ENCODE results near the gene FOXP1.
A peak's percentile ranks its signal among the peaks of the same experiment; 100 is the strongest.
"Not testable (repeated sequence)": the region's sequence is repeated elsewhere in the genome, so short reads cannot be mapped to it uniquely, and the experiment has no call there.

Gene FOXP1

DNA sequence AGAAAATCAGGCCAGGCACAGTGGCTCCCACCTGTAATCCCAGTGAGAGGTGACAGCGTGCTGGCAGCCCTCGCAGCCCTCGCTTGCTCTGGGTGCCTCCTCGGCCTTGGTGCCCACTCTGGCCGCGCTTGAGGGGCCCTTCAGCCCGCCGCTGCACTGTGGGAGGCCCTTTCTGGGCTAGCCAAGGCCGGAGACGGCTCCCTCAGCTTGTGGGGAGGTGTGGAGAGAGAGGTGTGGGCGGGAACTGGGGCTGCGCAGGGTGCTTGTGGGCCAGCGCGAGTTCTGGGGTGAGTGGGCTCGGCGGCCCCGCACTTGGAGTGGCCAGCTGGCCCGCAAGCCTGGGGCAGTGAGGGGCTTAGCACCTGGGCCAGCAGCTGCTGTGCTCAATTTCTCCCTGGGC, 252.6 kb downstream of the FOXP1 start:
- Histone ChIP-seq H3K4me1 (ENCODE audit: control insufficient read depth, insufficient read depth, low read length) (no peaks in the 10 kb centered on the region), H3K27me3 (replicated peaks; ENCODE audit: control insufficient read depth, insufficient read depth, low read length) (no peaks in the 10 kb centered on the region), H3K36me3 (ENCODE audit: control insufficient read depth, insufficient read depth, low read length, severe bottlenecking) (no peaks in the 10 kb centered on the region), H3K9me3 (ENCODE audit: control insufficient read depth, low read length) (no peaks in the 10 kb centered on the region), H3K4me3 (ENCODE audit: low read length) (no peak overlapping the region), H3K9ac (ENCODE audit: low read length) (no peak overlapping the region)
- DNase-seq (ENCODE audit: low read depth) = no peak

- Histone ChIP-seq H3K4me3 (ENCODE audit: low read length) (no peak overlapping the region), H3K9me3 (ENCODE audit: control insufficient read depth, low read length) (no peaks in the 10 kb centered on the region), H3K9ac (ENCODE audit: low read length) (no peak overlapping the region), H3K36me3 (ENCODE audit: control insufficient read depth, insufficient read depth, low read length, severe bottlenecking) (no peaks in the 10 kb centered on the region), H3K4me1 (ENCODE audit: control insufficient read depth, insufficient read depth, low read length) (no peaks in the 10 kb centered on the region), H3K27me3 (replicated peaks; ENCODE audit: control insufficient read depth, insufficient read depth, low read length) (no peaks in the 10 kb centered on the region)
- DNase-seq (ENCODE audit: low read depth) = no peak
Measured at GRCh38 chr3:71330505-71330904, 253.0 kb downstream of the FOXP1 start.

DNA sequence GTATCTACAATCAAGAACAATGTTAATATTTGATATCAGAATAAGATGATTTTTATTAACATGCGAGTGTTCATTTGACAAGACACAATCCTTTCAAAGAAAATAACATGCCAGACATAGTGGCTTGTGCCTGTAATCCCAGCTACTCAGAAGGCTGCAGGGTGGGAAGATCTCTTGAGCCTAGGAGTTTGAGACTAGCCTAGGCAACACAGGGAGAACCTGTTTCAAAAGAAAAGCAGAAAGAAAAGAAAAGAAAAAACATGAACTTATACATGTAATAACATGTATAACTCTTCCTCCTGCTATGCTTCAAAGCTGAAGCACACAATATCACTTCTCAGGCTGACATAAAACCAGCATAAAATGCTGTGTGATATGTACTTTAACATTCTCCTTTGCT, 253.7 kb downstream of the FOXP1 start:
- no peak overlapping the region for H3K9ac ChIP-seq (ENCODE audit: low read length)

DNA sequence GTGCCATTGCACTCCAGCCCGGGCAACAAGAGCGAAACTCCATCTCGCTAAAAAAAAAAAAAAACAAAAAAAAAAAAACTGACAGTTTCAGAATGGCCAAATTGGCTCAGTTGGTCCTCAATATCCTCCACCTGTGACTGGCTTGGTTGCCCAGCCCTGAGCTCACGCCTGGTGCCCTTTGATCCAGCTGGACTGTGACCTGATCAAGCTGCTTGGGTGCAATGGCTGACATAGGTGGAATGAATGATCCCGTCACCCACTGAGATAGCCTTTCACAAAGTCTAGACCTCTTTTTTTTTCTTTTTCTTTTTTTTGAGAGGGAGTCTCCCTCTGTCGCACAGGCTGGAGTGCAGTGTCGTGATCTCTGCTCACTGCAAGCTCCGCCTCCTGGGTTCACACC, 254.6 kb downstream of the FOXP1 start:
- H3K9ac ChIP-seq (ENCODE audit: low read length) = no peak overlapping the region
- H3K4me1 ChIP-seq (ENCODE audit: control insufficient read depth, insufficient read depth, low read length) = no peaks in the 10 kb centered on the region
- H3K27me3 ChIP-seq (replicated peaks; ENCODE audit: control insufficient read depth, insufficient read depth, low read length) = no peaks in the 10 kb centered on the region
- no peaks in the 10 kb centered on the region for H3K9me3 ChIP-seq (ENCODE audit: control insufficient read depth, low read length)
- no peak for DNase-seq (ENCODE audit: low read depth)
- no peaks in the 10 kb centered on the region for H3K36me3 ChIP-seq (ENCODE audit: control insufficient read depth, insufficient read depth, low read length, severe bottlenecking)
- no peak overlapping the region for H3K4me3 ChIP-seq (ENCODE audit: low read length)

More for the DNA sequence above, 253.7 kb downstream of the FOXP1 start:
- no peak for DNase-seq (ENCODE audit: low read depth)
- Histone ChIP-seq H3K4me3 (ENCODE audit: low read length) (no peak overlapping the region), H3K27me3 (replicated peaks; ENCODE audit: control insufficient read depth, insufficient read depth, low read length) (no peaks in the 10 kb centered on the region), H3K9me3 (ENCODE audit: control insufficient read depth, low read length) (no peaks in the 10 kb centered on the region), H3K4me1 (ENCODE audit: control insufficient read depth, insufficient read depth, low read length) (no peaks in the 10 kb centered on the region), H3K36me3 (ENCODE audit: control insufficient read depth, insufficient read depth, low read length, severe bottlenecking) (no peaks in the 10 kb centered on the region)

- Histone ChIP-seq H3K36me3 (ENCODE audit: control insufficient read depth, insufficient read depth, low read length, severe bottlenecking) (no peaks in the 10 kb centered on the region), H3K27me3 (replicated peaks; ENCODE audit: control insufficient read depth, insufficient read depth, low read length) (no peaks in the 10 kb centered on the region), H3K4me1 (ENCODE audit: control insufficient read depth, insufficient read depth, low read length) (no peaks in the 10 kb centered on the region), H3K9me3 (ENCODE audit: control insufficient read depth, low read length) (no peaks in the 10 kb centered on the region), H3K9ac (ENCODE audit: low read length) (no peak overlapping the region), H3K4me3 (ENCODE audit: low read length) (no peak overlapping the region)
- DNase-seq (ENCODE audit: low read depth) = no peak
Measured at GRCh38 chr3:71327936-71328335, 255.6 kb downstream of the FOXP1 start.

- Histone ChIP-seq H3K27me3 (replicated peaks; ENCODE audit: control insufficient read depth, insufficient read depth, low read length) (no peaks in the 10 kb centered on the region), H3K4me1 (ENCODE audit: control insufficient read depth, insufficient read depth, low read length) (no peaks in the 10 kb centered on the region), H3K9ac (ENCODE audit: low read length) (no peak overlapping the region), H3K36me3 (ENCODE audit: control insufficient read depth, insufficient read depth, low read length, severe bottlenecking) (no peaks in the 10 kb centered on the region), H3K4me3 (ENCODE audit: low read length) (no peak overlapping the region), H3K9me3 (ENCODE audit: control insufficient read depth, low read length) (no peaks in the 10 kb centered on the region)
- no peak for DNase-seq (ENCODE audit: low read depth)
Measured at GRCh38 chr3:71325715-71326114, 257.8 kb downstream of the FOXP1 start.

DNA sequence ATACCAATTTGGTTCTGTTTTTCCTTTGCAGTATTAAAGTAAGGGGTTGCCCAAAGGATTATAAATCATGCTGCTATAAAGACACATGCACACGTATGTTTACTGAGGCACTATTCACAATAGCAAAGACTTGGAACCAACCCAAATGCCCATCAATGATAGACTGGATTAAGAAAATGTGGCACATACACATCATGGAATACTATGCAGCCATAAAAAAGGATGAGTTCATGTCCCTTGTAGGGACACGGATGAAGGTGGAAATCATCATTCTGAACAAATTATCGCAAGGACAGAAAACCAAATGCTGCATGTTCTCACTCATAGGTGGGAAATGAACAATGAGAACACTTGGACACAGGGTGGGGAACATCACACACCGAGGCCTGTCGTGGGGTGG, 259.3 kb downstream of the FOXP1 start:
- not testable (repeated sequence) for H3K36me3 ChIP-seq (ENCODE audit: control insufficient read depth, insufficient read depth, low read length, severe bottlenecking); DNase-seq (ENCODE audit: low read depth)

GRCh38 chr3:71323558-71323957, 260.0 kb downstream of the FOXP1 start:
- Histone ChIP-seq H3K27me3 (replicated peaks; ENCODE audit: control insufficient read depth, insufficient read depth, low read length) (no peaks in the 10 kb centered on the region), H3K4me3 (ENCODE audit: low read length) (no peak overlapping the region), H3K9ac (ENCODE audit: low read length) (no peak overlapping the region), H3K9me3 (ENCODE audit: control insufficient read depth, low read length) (no peaks in the 10 kb centered on the region), H3K4me1 (ENCODE audit: control insufficient read depth, insufficient read depth, low read length) (no peaks in the 10 kb centered on the region), H3K36me3 (ENCODE audit: control insufficient read depth, insufficient read depth, low read length, severe bottlenecking) (no peaks in the 10 kb centered on the region)
- DNase-seq (ENCODE audit: low read depth) = no peak

More for the DNA sequence above, 259.3 kb downstream of the FOXP1 start:
- not testable (repeated sequence) for H3K4me1 ChIP-seq (ENCODE audit: control insufficient read depth, insufficient read depth, low read length); H3K9ac ChIP-seq (ENCODE audit: low read length); H3K27me3 ChIP-seq (replicated peaks; ENCODE audit: control insufficient read depth, insufficient read depth, low read length); H3K4me3 ChIP-seq (ENCODE audit: low read length); H3K9me3 ChIP-seq (ENCODE audit: control insufficient read depth, low read length)

GRCh38 chr3:71322154-71322553, 261.4 kb downstream of the FOXP1 start:
- Histone ChIP-seq H3K36me3 (ENCODE audit: control insufficient read depth, insufficient read depth, low read length, severe bottlenecking) (no peaks in the 10 kb centered on the region), H3K27me3 (replicated peaks; ENCODE audit: control insufficient read depth, insufficient read depth, low read length) (no peaks in the 10 kb centered on the region), H3K9ac (ENCODE audit: low read length) (no peak overlapping the region), H3K9me3 (ENCODE audit: control insufficient read depth, low read length) (no peaks in the 10 kb centered on the region), H3K4me3 (ENCODE audit: low read length) (no peak overlapping the region), H3K4me1 (ENCODE audit: control insufficient read depth, insufficient read depth, low read length) (no peaks in the 10 kb centered on the region)
- DNase-seq (ENCODE audit: low read depth) = no peak

DNA sequence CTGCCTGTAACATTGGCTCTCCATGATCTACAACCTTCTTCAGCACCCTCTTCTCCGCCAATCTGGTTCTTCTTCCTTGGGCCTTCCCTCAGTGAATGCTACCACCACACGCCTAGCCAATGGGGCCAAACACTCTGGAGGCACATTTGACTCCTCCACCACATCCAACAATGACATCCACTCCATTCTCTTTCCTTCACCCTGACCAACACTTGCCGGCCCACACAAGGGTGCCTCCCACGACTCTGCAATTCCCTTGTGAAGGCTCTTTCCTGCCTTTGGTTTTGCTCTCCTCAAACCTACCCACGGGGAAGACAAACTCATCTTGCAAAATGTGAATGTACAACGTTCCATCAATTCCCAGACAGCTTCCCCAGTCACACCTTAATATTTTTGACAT, 263.8 kb downstream of the FOXP1 start:
- Histone ChIP-seq H3K27me3 (replicated peaks; ENCODE audit: control insufficient read depth, insufficient read depth, low read length) (no peaks in the 10 kb centered on the region), H3K9ac (ENCODE audit: low read length) (no peak overlapping the region), H3K36me3 (ENCODE audit: control insufficient read depth, insufficient read depth, low read length, severe bottlenecking) (no peaks in the 10 kb centered on the region), H3K9me3 (ENCODE audit: control insufficient read depth, low read length) (no peaks in the 10 kb centered on the region), H3K4me3 (ENCODE audit: low read length) (no peak overlapping the region), H3K4me1 (ENCODE audit: control insufficient read depth, insufficient read depth, low read length) (no peaks in the 10 kb centered on the region)
- no peak for DNase-seq (ENCODE audit: low read depth)

DNA sequence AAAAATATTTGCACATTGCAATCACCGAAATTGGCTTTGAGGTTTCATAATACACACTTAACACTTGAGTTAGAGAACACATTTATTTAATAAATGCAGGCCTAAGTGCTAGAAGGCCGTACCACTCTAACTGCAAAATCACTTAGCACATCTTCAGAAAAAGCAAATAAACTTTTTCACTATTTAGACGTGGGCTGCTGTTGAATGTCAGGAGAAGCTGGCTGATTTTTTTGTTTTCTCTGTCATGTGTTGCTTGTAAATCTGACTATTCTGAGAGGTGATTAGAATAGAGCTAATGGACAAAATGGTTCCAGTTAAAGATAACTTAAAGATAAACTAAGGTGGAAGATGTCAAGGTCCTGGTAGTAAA, 265.1 kb downstream of the FOXP1 start:
- no peaks in the 10 kb centered on the region for H3K36me3 ChIP-seq (ENCODE audit: control insufficient read depth, insufficient read depth, low read length, severe bottlenecking)
- H3K4me1 ChIP-seq (ENCODE audit: control insufficient read depth, insufficient read depth, low read length) = no peaks in the 10 kb centered on the region
- no peak overlapping the region for H3K4me3 ChIP-seq (ENCODE audit: low read length)
- no peaks in the 10 kb centered on the region for H3K9me3 ChIP-seq (ENCODE audit: control insufficient read depth, low read length)
- no peaks in the 10 kb centered on the region for H3K27me3 ChIP-seq (replicated peaks; ENCODE audit: control insufficient read depth, insufficient read depth, low read length)
- no peak for DNase-seq (ENCODE audit: low read depth)
- no peak overlapping the region for H3K9ac ChIP-seq (ENCODE audit: low read length)

DNA sequence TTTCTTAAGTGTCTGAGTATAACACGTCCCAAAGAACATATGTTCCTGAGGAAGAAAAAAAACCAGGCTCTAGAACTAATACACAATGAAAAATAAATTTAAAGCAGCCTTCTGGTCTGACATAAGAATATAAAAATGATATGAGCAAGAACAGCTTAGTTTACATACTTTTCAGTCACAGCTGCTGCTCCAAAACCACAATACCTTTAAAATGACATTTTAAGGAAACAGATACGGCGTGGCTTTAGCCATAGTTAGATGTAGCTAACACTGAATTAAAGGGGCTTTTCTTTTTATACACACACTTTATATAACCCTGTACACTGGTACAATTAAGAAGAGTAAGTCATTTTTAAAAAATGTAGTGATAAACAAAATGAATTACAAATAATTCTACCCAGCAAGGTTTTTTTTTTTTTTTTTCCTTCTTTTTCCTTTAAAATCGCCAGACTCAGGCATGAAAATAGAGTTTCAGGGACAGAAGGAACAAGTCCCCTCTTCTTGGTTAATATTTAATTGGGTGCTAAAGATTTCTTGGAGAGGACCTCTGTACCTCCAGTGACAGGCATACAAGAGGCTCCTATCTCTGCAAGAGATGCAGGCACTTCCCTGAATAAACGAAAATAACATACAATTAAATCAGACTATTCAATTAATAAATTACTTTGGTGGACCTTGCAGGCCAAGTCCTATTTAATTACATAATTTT, 265.6 kb downstream of the FOXP1 start:
- Histone ChIP-seq H3K9ac (ENCODE audit: low read length) (no peak overlapping the region), H3K4me1 (ENCODE audit: control insufficient read depth, insufficient read depth, low read length) (no peaks in the 10 kb centered on the region), H3K36me3 (ENCODE audit: control insufficient read depth, insufficient read depth, low read length, severe bottlenecking) (no peaks in the 10 kb centered on the region), H3K27me3 (replicated peaks; ENCODE audit: control insufficient read depth, insufficient read depth, low read length) (no peaks in the 10 kb centered on the region), H3K9me3 (ENCODE audit: control insufficient read depth, low read length) (no peaks in the 10 kb centered on the region), H3K4me3 (ENCODE audit: low read length) (no peak overlapping the region)
- peak; percentile 69 for DNase-seq (ENCODE audit: low read depth)
